Measurements from ENCODE around the gene RYR2. TPM values are rescaled to one million over a fixed set of nuclear protein-coding genes. Genes with fewer than 3 reads are reported as not detected.

The RYR2 gene
- total RNA-seq, 1 experiment from 2014 or later = 3.4 TPM

GRCh38 chr1:237650809-237651208 lies 608.8 kb downstream of the RYR2 start:
- Mint-ChIP-seq H3K27me3 (ENCODE audit: low read depth) (no peaks in the 10 kb centered on the region), H3K4me1 (peaks cover 0 to 2% of the 10 kb centered on the region in 2 experiments; a peak in 1 of 4 replicates), H3K4me3 (no peak overlapping the region), H3K36me3 (ENCODE audit: insufficient read depth in 1 of 3, low read depth in 3 of 3) (peaks cover 0 to 2% (median 0%) of the 10 kb centered on the region in 3 experiments; a peak in 2 of 7 replicates), H3K27ac (no peak overlapping the region), H3K9me3 (no peaks in the 10 kb centered on the region)
- no peaks in the 10 kb centered on the region for H3K27me3 ChIP-seq (ENCODE audit: insufficient read depth, low read length)
- DNase-seq = no peak
- H3K27ac ChIP-seq (ENCODE audit: insufficient read length, low read depth, low read length) = no peak overlapping the region
- no peak for TF ChIP-seq CTCF (conservative IDR thresholded peaks at IDR 0.05)
- H3K9me3 ChIP-seq (ENCODE audit: control insufficient read depth, low read depth, low read length) = no peaks in the 10 kb centered on the region
- H3K23me2 ChIP-seq (ENCODE audit: insufficient read length, low read depth, low read length, poor library complexity, severe bottlenecking) = no peaks in the 10 kb centered on the region
- no peaks in the 10 kb centered on the region for H3K4me1 ChIP-seq (ENCODE audit: insufficient read depth, low read length)
- no peak overlapping the region for H3K23ac ChIP-seq (ENCODE audit: insufficient read length, low read depth, low read length)
- H2AFZ ChIP-seq (ENCODE audit: low read length) = no peak overlapping the region
- no peak overlapping the region for H2BK20ac ChIP-seq (ENCODE audit: low read depth, low read length, poor library complexity, severe bottlenecking)
- H3K79me1 ChIP-seq (ENCODE audit: insufficient read depth, low read depth, low read length, poor library complexity, severe bottlenecking) = no peaks in the 10 kb centered on the region
- H2AK5ac ChIP-seq (ENCODE audit: insufficient read length, low read length) = no peak overlapping the region
- no peak overlapping the region for H2BK120ac ChIP-seq (ENCODE audit: low read depth, low read length, poor library complexity, severe bottlenecking)
- no peak overlapping the region for H4K91ac ChIP-seq (ENCODE audit: insufficient read length, low read depth, low read length)
- no peak overlapping the region for H2BK12ac ChIP-seq (ENCODE audit: insufficient read length, low read depth, low read length)
- H4K5ac ChIP-seq (ENCODE audit: insufficient read length, low read depth, low read length) = no peak overlapping the region
- H3K9ac ChIP-seq (ENCODE audit: extremely low read depth, insufficient read length, low read length) = no peak overlapping the region
- H3T11ph ChIP-seq (ENCODE audit: low read length) = no peak overlapping the region
- no peaks in the 10 kb centered on the region for H4K20me1 ChIP-seq (ENCODE audit: control insufficient read depth, insufficient read depth, insufficient read length)
- H2BK5ac ChIP-seq (ENCODE audit: insufficient read length, low read length) = no peak overlapping the region
- no peak overlapping the region for H2BK15ac ChIP-seq (ENCODE audit: low read depth, low read length)
- H3K18ac ChIP-seq (ENCODE audit: insufficient read length, low read depth, low read length) = no peak overlapping the region
- no peak overlapping the region for H4K8ac ChIP-seq (replicated peaks; ENCODE audit: insufficient read length, low read depth, low read length)
- H3K56ac ChIP-seq (ENCODE audit: insufficient read length, low read depth, low read length) = no peak overlapping the region
- H3K79me2 ChIP-seq (ENCODE audit: insufficient read depth, low read length) = no peaks in the 10 kb centered on the region
- H3K4me2 ChIP-seq (ENCODE audit: insufficient read depth, insufficient read length, low read length) = no peak overlapping the region
- no peak overlapping the region for H3K14ac ChIP-seq (ENCODE audit: insufficient read depth, low read length)
- no peak overlapping the region for H3K4ac ChIP-seq (ENCODE audit: low read depth, low read length)
